ENCODE data around the gene RBM23. TPM values are rescaled to one million over a fixed set of nuclear protein-coding genes. Genes with fewer than 3 reads are reported as not detected.
A peak's percentile ranks its signal among the peaks of the same experiment; 100 is the strongest.

Gene RBM23
- total RNA-seq, 1 donor from 2014 or later, result 52.4 TPM

DNA sequence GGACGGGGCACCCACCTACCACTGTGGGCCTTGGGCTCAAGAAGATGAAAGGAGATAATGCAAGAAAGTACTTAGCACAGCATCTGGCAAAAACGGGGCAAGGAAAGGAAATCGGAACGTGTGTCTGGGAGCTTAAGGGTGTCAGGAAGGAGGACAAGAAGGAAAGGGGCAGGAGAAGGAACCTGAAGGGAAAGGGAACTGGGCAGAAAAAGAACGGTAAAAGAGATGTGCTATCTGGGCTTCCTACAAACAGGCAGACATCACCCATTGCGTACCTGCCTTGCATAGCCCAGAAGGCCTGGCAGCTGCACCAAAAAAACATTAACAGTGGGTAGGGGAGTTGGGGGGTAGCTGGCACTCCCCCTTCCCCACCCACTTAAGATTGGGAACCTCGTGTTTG lies 36.9 kb downstream of the RBM23 start:
- peak overlapping the region; percentile 10 for H3K27ac Mint-ChIP-seq (ENCODE audit: unreplicated experiment)
- H3K9me3 Mint-ChIP-seq (ENCODE audit: unreplicated experiment), result no peaks in the 10 kb centered on the region
- no peak for DNase-seq (ENCODE audit: low spot score)
- peaks cover 25% of the 10 kb centered on the region for H3K36me3 Mint-ChIP-seq (ENCODE audit: low read depth, unreplicated experiment)
- H3K4me3 Mint-ChIP-seq (ENCODE audit: unreplicated experiment), result peak overlapping the region; percentile 2
- H3K27me3 Mint-ChIP-seq (ENCODE audit: unreplicated experiment), result peaks cover 27% of the 10 kb centered on the region
- TF ChIP-seq, protein P1, sequence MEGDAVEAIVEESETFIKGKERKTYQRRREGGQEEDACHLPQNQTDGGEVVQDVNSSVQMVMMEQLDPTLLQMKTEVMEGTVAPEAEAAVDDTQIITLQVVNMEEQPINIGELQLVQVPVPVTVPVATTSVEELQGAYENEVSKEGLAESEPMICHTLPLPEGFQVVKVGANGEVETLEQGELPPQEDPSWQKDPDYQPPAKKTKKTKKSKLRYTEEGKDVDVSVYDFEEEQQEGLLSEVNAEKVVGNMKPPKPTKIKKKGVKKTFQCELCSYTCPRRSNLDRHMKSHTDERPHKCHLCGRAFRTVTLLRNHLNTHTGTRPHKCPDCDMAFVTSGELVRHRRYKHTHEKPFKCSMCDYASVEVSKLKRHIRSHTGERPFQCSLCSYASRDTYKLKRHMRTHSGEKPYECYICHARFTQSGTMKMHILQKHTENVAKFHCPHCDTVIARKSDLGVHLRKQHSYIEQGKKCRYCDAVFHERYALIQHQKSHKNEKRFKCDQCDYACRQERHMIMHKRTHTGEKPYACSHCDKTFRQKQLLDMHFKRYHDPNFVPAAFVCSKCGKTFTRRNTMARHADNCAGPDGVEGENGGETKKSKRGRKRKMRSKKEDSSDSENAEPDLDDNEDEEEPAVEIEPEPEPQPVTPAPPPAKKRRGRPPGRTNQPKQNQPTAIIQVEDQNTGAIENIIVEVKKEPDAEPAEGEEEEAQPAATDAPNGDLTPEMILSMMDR (IDR thresholded peaks at IDR 0.05; ENCODE audit: unreplicated experiment), result no peak
- peaks cover 34% of the 10 kb centered on the region for H3K4me1 Mint-ChIP-seq (ENCODE audit: unreplicated experiment)

DNA sequence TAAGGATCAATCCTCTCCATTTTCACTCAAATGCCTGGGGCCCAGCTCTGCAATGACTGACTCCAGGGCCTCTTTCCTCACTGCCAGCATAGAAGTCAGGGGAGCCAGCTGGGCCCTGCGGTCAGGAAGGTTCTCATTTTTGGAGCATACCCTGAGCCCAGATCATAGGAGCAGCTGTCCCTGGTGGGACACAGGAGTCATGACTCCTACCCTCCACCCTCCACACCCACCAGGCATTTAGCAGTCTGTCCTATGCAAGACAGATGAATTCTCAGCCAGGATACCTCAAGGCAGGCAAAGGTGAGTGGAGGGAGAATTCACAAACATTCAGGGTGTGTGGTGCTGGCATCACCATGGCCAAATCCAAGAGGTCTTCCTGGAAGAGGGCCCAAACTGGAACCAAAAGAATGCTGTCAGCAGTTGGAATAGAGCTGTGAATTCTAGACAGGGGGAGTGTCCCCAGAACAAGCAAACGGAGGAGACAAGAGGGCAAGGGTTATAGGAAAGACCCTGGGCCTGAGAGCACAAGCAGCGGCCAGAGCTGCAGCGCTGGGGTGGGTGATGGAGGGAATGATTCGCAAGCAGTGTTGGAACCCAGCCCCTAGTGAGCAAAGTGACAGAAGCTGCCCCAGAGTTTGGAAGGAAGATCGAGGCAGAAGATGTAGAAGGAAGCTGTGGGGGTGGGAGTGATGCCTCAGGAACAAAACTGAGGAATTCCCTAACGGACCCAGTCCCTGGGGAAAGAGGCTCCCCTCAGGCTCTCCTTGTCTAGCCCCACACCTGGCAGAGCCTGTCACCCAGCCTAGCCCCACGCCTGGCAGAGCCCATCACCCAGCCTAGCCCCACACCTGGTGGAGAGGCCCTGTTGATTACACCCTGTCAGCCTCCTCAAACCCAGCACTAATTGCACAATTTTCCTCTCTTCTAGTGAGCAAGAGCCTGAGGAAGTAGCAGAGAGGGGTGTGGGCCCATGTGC lies 40.4 kb downstream of the RBM23 start:
- Mint-ChIP-seq H3K27ac (ENCODE audit: unreplicated experiment) (peak overlapping the region; percentile 36), H3K9me3 (ENCODE audit: unreplicated experiment) (no peaks in the 10 kb centered on the region), H3K4me3 (ENCODE audit: unreplicated experiment) (peak overlapping the region; percentile 77), H3K27me3 (ENCODE audit: unreplicated experiment) (peaks cover 17% of the 10 kb centered on the region), H3K36me3 (ENCODE audit: low read depth, unreplicated experiment) (peaks cover 36% of the 10 kb centered on the region), H3K4me1 (ENCODE audit: unreplicated experiment) (peaks cover 23% of the 10 kb centered on the region)
- TF ChIP-seq, protein P1 (IDR thresholded peaks at IDR 0.05; ENCODE audit: unreplicated experiment), result no peak
- DNase-seq (ENCODE audit: low spot score), result no peak

DNA sequence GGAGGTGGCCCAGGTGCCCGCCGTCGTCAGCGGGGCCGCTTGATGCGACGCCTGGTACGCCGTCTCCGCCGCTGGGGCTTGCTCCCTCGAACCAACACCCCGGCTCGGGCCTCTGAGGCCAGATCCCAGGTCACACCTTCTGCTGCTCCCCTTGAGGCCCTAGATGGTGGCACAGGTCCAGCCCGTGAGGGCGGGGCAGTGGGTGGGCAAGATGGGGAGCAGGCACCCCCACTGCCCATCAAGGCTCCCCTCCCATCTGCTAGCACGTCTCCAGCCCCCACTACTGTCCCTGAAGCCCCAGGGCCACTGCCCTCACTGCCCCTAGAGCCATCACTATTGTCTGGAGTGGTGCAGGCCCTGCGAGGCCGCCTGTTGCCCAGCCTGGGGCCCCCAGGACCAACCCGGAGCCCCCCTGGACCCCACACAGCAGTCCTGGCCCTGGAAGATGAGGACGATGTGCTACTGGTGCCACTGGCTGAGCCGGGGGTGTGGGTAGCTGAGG lies 41.9 kb downstream of the RBM23 start:
- Mint-ChIP-seq H3K27ac (ENCODE audit: unreplicated experiment) (no peak overlapping the region), H3K36me3 (ENCODE audit: low read depth, unreplicated experiment) (peaks cover 42% of the 10 kb centered on the region), H3K27me3 (ENCODE audit: unreplicated experiment) (peaks cover 12% of the 10 kb centered on the region), H3K4me1 (ENCODE audit: unreplicated experiment) (peaks cover 15% of the 10 kb centered on the region), H3K9me3 (ENCODE audit: unreplicated experiment) (no peaks in the 10 kb centered on the region), H3K4me3 (ENCODE audit: unreplicated experiment) (no peak overlapping the region)
- TF ChIP-seq, protein P1 (IDR thresholded peaks at IDR 0.05; ENCODE audit: unreplicated experiment), result no peak
- no peak for DNase-seq (ENCODE audit: low spot score)

DNA sequence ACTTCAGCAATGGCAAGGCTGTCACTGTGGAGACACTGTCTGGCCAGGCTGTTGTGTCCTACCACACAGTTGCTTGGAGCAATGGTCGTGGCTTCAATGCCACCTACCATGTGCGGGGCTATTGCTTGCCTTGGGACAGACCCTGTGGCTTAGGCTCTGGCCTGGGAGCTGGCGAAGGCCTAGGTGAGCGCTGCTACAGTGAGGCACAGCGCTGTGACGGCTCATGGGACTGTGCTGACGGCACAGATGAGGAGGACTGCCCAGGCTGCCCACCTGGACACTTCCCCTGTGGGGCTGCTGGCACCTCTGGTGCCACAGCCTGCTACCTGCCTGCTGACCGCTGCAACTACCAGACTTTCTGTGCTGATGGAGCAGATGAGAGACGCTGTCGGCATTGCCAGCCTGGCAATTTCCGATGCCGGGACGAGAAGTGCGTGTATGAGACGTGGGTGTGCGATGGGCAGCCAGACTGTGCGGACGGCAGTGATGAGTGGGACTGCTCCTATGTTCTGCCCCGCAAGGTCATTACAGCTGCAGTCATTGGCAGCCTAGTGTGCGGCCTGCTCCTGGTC lies 43.1 kb downstream of the RBM23 start:
- Mint-ChIP-seq H3K9me3 (ENCODE audit: unreplicated experiment) (no peaks in the 10 kb centered on the region), H3K4me3 (ENCODE audit: unreplicated experiment) (peak overlapping the region; percentile 81), H3K27ac (ENCODE audit: unreplicated experiment) (no peak overlapping the region), H3K27me3 (ENCODE audit: unreplicated experiment) (peaks cover 6% of the 10 kb centered on the region), H3K4me1 (ENCODE audit: unreplicated experiment) (peaks cover 12% of the 10 kb centered on the region), H3K36me3 (ENCODE audit: low read depth, unreplicated experiment) (peaks cover 42% of the 10 kb centered on the region)
- TF ChIP-seq, protein P1 (IDR thresholded peaks at IDR 0.05; ENCODE audit: unreplicated experiment), result no peak
- no peak for DNase-seq (ENCODE audit: low spot score)
